NT2/D1 (cell line): ENCODE results near the gene JAM2.

Experiments
- SUZ12 ChIP-seq: IDR thresholded peaks from 2 replicates; pipeline ENCODE4 v1.6.1; 2011; ENCODE audit not compliant: insufficient read length, insufficient read depth; ENCODE audit errors: extremely low read depth
- ZNF274 ChIP-seq: IDR thresholded peaks from 2 replicates; pipeline ENCODE4 v1.6.1; 2011; ENCODE audit warnings: mild to moderate bottlenecking, low read depth, low read length

GRCh38 chr21:25638660-25639550, at the start of gene JAM2:
- TF ChIP-seq ZNF274 (no peak), SUZ12 (no peak)
